ENCODE measurements around the gene IL2RA.
"Not testable (repeated sequence)": the region's sequence is repeated elsewhere in the genome, so short reads cannot be mapped to it uniquely, and the experiment has no call there.

IL2RA gene

DNA sequence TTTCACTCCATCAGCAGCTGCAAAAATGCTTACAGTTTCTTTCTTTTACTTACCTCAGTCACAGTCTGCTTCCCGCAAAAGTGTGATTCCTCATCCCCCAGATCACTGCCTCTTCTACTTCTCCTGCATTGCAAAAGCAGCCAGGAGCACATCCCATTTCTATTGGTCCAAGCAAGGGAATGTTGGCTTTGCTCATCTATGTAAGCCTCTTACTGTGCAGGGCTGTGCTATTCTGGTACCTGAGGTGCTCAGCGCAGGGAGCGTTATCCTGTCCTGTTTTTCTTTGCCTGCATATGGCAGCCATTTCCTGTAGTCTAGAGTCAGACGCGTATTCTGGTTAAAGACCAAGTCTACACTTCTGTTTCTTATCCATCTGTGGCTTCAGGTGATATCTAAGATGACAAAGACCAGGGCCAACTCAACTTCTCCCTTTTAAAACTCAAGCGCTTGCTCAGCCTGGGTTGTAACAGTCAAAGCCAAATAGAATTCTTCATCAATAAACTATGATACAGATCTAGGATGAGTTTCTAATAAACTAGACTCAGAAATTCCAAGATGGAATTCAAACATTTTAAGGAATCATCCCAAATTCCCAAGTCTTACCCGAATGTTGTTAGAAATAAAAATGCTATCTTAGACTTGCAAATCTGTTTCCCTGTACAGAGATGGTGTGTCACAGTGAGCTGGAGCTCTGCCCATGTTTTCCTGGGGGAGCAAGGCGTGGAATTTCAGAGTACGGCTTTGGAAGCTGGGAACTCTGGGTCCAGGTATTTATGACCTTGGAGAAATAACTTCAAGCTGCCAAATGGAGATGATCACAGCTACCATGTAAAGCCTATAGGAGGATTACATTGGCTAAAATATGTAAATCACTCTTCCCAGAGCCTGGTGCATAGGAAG is 20.6 kb upstream of the IL2RA start:
- DNase-seq: no peak

DNA sequence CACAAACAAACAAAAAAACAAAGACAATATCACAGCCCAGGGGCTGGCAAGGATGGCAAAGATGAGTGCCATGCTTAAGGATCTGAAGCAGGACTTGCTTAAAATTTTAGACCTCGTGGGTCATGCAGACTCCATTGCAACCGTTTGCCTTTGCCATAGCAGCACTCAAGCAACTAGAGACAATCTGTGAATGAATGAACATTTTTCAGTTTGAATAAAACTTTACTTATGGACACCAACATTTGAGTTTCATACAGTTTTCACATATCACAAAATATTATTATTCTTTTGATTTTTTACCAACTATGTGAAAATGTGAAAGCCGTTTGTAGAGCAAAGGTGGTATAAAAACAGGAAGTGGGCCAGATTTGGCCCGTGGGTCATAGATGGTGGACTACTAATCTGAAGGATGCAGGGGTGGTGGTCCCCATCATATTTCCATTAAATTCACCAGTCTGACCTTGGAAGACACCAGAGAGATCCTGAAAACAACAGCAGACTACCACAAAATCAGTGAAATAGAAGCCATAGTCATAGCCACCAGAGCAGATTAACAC is 18.3 kb upstream of the IL2RA start:
- DNase-seq: no peak

DNA sequence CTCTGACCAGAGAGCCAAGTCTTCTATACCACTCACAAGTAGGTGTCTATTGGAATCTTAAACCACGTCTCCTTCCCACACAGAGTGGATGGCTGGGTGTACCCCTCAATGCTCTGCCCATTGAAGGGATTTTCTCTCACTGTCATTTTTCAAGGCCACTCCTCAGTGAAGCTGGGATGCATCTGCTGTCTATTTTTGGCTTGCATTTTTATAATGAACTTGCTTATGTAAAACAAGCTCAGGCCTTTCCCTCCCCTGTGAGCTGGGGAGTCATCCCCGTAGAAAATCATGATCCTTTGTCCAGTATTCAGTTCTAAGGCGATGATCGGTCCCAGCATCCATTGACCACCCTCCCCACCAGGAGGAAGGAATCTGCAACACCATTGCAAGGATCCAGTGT is 16.9 kb upstream of the IL2RA start:
- no peak for DNase-seq

DNA sequence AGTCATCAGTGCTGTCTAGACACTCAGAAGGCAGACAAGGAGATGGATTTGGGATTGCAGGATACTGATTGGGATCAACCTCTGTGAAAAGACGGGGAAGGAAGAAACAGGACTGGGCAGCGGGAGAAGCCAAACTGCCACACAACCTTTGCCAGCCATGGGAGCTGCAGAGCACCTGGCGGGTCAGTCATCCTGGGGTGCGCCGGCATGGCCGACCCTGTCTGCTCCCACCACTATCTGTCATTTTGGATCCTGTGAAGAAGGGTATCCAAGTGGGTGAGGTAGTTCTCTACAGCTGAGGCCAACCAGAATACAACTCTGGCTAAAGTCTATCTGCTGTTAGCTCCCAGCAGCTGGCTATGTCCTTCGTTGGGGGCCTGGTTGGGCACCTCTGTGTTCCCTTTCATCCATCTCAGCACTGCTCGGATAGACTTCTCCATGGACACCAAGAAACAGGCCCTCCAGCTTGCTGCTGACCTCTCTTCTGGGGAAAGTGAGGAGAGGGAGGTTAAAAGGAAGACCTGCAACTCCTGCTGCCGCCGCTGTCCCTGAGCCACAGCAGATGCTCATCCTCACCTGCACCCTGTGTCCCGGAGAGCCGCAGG is 15.0 kb upstream of the IL2RA start:
- DNase-seq: no peak

DNA sequence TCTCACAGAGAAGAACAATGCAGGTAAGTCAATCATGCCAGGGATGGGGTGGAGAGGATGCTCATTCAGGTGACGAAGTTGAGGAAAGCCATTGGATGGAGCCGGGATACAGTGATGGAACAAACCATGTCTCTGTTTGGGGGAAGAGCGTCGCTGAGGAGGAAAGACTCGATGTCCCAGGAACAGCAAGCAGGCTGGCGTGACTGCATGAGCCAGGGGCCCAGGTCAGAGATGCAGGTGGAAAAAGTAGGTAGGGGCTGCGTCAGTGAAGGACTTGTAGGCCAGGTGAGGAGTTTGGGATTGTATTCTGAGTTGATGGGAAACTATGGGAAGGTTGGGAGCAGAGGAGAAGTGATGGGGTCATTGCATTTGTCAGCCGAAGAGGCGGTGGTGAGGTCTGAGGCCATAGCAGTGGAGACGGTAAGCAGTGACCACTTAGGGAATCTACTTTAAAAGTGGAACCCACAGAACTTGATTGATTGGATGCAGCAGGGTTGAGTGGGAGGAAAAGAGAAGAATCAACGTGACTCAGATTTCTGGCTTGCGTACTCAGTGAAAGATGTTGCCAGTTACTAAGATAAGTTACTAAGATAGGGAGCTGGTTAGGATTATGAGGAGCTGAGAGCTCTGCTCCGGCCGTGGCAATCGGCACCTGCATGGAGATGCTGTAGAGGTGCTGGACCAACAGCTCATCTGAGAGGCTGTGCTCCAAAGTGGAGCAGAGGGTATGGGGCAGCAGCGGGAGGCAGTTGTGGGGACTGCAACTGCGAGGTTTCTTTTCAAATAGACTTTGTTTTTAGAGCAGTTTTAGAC is 12.5 kb upstream of the IL2RA start:
- no peak for DNase-seq

DNA sequence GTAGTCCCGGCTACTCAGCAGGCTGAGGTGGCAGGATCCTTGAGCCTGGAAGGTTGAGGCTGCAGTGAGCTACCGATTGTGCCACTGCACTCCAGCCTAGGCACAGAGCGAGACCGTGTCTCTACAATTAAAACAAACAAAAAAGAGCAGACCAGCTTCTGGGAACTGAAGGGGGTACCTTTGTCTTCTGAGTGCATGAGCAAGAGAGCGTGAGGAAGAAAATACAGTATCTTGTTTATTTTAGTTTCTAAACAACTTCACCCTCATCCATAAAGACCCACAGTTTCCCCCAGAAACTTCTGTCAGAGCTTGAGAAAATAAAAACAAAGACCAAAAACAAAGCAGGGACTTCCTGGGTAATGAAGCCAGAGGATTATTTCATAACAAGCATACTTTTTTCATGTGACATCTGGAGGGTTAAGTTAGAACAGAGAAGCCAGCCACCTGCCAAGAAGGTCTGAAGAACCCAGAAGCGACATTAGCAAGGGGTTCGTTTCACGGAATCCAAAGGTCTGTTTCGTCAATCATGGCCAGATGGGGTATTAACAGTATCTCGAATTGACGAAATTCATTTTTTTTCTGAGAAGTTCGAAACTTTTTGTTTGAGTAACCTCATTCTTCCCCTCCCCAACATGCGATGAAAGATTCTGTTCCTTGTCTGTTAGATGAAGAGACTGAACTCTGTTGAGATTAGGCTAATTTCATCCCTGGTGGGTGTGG is 10.2 kb upstream of the IL2RA start:
- peak in 1 of 6 experiments; percentile 7 for DNase-seq

DNA sequence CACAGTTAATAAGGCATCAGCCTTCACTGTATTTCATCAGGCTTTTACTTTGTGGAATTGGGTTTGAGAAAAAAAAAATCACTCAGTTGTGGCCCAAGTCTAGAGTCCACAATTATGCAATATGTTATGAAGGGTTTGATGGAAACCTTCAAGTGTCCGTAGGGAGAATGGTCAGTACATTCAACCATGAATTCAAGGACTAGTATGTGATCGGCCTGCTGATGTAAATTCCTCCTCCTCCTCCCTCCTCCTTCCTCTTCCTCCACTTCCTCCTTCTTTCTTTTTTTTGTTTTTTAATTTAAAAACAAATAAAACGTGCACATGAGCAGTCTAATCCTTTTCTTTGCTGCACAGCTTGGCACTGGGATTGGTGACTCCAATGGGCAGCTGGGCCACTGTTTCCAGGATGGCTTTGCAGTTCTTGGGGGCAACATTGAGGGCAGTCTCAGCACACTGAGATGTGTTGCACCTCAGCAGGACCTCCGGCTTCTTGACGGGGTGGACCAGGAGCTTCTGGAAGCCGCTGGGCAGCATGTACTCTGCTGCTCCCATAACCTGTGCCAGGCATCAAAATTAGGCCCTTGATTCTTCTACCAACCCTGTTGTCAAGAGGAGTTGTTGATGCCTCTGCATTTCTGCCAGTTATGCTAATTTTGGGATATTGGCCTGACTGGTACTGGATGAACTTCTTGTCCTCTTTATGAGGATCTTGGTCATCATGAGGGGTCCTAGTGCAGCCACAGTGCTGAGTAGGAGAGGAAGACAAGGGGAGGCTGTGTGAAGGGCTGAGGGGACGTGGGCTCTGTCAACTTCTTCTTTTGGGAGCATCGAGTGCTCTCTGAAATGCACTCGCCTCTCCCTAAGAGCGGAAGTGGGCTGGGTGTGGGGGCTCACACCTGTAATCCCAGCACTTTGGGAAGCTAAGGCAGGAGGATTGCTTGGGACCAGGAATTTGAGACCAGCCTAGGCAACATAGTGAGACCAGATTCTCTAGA is 9.3 kb upstream of the IL2RA start:
- DNase-seq: no peak

DNA sequence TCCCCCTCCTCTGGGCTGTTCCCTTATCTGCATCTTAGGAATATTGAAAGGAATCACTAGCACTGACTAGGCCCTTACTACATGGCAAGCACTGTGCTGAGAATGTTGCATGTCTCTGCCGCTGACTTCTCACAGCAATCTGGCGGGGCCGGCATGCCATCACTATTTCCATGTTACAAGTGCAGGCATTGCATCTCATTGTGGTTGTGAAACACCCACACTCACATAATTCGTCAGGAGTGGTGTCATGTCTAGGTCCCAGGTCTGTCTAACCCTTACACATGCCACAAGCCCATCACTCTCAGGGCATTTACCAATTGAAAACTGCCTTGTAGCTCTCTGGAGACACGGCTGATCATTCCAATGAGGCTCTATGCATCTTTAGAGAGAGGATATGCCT is 8.5 kb upstream of the IL2RA start:
- DNase-seq: no peak

DNA sequence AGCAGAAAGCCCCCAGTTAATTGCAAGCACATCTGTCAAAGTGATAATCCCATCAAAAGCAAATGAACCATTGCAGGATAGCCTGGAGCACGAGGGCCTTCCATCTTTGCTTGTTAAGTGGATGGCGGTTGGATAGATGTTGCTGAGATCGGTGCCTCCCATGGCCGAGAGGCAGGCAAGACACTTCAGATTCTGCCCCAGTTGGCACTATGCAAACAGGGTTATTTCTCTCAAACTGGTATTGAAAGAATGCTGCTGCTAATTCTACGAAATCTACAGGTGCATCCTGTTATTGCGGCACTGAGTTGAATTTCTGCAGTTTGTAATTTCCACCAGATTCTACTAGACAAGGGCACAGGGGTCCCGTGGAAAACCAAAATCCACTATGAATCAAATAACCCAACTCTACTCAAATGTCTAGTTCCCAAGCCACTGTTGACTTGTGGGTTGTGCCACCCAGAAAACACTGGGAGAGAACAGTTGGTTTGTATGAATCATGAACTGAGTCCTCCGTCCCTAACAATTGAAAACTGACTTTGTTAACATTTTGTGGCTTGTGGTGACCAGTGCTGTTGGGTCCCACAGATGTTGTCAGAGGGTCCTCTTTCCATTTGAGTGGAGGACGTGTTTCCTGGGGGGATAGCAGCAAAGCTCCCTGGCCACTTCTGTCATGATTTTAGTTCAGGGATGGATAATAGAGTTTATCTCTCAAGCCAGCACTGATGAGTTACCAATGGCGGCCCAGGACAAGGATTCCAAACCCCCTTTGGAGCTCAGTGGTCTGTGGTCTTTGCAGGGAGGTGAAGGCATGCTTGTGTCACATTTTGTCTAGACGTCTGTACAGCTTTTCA is 7.1 kb upstream of the IL2RA start:
- peak in 3 of 6 experiments; percentile 43 to 57 (median 49) for DNase-seq

DNA sequence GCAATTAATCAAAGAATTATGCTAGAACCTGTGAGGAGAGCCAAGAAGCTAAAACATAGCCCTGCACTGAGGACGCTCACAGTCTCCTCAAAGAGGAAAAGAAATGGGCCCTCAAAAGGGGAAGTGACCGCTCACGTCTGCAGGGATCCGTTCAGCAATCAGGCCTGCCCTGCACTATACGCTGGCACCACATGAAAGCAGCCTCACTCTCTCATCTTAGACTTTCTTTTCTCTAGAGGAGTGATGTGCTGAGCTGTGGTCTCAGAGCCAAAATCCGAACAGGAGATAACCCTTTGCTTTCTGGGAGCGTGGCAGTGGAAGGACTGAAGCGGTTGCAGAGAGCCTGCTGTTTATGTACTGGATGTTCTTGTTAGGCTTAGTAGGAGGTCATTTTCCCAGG is 6.3 kb upstream of the IL2RA start:
- peak; percentile 13 to 70 (median 53) for DNase-seq

DNA sequence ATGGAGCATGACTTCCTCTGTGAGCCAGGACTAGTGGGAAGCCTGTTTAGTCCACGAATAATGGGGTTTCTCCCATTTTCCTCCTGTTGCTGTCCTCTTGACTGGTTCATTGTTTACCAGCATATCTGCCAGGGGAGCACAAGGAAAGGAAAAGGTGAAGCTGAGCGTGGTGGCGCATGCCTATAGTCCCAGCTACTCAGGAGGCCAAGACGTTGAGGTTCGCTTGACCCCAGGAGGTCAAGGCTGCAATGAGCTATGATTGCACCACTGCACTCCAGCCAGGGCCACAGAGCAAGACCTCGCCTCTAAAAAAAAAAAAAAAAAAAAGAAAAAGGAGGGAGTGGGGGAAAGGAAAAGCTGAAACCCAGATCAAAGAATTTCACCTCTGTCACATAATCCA is 5.8 kb upstream of the IL2RA start:
- no peak for DNase-seq

DNA sequence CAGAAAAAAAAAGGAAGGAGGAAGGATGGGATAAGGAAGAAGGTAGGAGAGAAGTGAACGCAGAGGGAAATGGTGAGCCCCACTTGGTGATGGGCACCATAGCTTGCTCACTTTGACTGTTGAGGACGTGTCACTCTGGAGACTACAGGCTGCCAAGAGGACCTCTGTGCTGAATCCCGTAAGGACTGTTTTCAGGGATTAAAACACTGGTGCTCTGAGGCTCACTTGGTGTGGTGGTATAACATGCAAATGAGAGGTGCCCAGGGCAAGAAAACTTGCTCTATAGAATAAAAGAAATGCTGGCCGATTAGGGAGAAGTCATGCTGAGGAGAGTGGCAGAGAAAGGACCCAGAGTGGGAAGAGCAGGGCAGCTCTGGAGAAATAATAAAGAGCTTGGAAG is 5.3 kb upstream of the IL2RA start:
- no peak for DNase-seq

DNA sequence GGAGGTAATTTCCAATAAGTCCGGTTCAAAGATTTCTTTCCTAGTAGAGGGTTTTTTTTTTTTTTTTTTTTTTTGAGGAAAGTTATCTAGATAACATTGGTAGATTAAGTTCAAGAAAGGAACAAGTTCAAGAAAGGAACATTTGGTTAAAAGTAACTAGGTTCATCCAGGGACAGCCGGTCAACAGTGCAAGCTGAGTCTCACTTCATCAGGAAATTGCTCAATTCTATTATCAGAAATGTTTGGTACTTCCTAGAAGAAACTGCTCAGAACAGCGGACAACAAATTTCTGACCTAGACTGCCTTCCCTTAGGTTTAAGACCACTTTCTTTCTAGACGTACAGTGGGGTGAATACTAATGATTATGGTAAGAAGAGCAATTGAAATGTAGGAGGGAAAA is 3.7 kb upstream of the IL2RA start:
- no peak for DNase-seq

DNA sequence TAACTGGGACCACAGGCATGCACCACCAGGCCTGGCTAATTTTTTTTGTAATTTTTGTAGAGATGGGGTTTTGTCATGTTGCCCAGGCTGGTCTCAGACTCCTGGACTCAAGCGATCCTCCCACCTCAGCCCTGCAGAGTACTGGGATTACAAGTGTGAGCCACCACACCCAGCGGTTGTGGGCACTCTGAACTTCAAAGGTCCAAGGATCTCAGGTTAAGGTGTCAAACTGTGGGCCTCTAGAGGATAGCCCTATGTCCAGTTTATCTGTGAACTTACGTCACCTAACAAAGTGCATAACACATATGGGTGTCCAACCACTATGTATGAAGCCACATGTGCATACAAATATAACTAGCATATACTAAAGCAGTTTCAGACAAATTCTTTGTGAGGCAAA is 3.2 kb upstream of the IL2RA start:
- DNase-seq: no peak

DNA sequence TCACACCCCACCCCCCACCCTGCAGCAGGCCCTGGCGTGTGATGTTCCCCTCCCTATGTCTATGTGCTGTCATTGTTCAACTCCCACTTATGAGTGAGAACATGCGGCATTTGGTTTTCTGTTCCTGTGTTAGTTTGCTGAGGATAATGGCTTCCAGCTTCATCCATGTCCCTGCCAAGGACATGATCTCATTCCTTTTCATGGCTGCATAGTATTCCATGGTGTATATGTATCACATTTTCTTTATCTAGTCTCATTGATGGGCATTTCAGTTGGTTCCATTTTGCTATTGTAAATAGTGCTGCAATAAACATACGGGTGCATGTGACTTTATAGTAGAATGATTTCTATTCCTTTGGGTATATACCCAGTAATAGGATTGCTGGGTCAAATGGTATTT is 2.6 kb upstream of the IL2RA start:
- not testable (repeated sequence) for DNase-seq

DNA sequence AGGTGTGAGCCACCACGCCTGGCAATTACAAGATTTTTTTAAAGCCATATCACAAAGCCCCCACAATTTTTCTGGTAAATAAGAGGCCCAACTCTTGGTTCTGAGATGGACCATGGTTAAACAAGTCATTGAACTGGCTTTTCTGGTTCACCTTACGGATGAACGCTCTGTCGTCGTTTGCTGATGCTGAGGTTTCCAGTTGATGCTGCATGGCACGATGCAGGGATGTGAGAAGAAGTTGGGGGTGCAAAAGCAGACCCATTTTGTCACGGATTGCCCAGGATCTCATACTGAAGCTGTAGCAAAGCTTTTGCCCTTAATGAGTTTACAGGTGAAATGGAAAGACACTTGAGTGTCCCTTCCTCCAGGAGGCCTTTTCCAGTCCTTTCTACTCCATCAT is 2.0 kb upstream of the IL2RA start:
- DNase-seq: no peak

DNA sequence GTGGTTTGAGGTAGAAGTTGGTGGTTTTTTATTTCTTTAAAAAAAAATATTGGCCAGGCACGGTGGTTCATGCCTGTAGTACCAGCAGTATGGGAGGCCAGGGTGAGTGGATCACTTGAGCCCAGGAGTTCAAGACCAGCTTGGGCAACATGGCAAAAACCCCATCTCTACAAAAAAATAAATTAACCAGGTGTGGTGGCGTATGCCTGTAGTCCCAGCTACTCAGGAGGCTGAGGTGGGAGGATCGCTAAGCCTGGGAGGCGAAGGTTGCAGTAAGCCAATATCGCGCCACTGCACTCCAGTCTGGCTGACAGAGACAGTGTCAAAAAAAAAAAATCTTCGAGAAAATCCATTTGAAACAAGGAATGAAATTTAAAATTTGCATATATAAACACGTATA is 1.1 kb downstream of the IL2RA start:
- no peak for DNase-seq

DNA sequence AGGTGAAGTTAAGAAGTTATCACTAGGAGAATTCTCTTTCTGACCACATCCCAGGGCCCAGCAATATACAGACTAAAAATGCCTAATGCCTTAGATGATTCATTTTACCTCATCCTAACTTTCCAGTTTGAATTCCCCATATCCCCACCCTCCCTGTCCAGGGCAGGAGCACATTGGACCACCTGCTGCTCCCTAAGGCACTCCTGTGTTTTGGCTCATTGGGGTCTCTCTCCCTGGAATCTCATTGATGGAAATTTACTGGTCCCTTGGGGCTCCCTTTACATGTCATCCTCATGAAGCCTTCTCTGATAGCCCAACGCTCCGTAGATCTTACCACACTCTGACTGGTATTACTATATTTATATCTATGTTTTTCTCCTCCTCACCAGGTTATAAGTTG is 2.7 kb downstream of the IL2RA start:
- DNase-seq: no peak

DNA sequence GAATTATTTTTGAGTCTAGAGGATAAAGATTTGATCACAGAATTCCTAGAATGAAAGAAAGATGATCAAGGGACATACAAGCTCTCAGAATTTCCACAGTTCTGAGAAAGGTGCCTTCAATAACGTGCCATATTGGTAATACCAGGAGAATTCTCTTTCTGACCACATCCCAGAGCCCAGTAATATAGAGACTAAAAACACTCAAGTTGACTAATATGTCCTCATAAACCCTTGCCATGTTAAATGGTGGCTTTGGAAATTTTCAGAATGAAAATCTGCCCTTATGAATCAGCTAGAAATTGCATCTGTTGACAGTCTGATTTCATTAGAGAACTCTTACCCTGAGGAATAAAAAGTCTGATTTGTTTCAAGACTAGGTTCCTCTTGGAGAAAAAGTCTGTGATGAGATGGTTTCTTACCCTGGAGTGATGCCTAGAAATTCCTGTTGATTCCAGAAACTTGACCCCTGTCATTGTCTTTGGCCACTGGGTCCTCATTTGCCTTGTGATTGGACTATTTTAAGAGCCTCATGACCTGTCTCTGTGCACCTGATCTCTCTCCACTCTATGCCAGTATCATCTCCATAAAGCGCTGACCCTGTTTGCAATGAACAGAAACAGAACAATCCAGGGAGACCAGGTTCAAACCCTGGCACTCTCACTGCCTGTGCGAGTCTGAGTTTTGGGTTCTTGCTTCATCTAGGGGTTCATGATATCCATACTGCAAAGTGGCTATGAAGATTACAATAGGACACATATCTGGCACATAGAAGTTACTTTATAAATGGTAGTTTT is 3.3 kb downstream of the IL2RA start:
- DNase-seq: no peak

All from stimulated activated naive CD4-positive, alpha-beta T cell (primary cell).